Neural progenitor cell (in vitro differentiated cells): ENCODE results near the gene OR52B4.
"Not testable (repeated sequence)": the region's sequence is repeated elsewhere in the genome, so short reads cannot be mapped to it uniquely, and the experiment has no call there.

Experiments used
- EZH2 ChIP-seq: fragments of 200-600 bp; sonication (generic); IDR thresholded peaks from 2 replicates; pipeline ENCODE4 v1.6.1; 2017; ENCODE audit warnings: antibody characterized with exemption, mild to moderate bottlenecking, moderate library complexity
- EZH2phosphoT487 ChIP-seq: fragments of 200-600 bp; sonication (generic); IDR thresholded peaks from 2 replicates; pipeline ENCODE4 v1.6.1; 2017; ENCODE audit warnings: antibody characterized with exemption
- TF ChIP-seq, protein P1 (sequence below): fragments of 200-600 bp; sonication (generic); IDR thresholded peaks from 2 replicates; pipeline ENCODE4 v1.5.1; 2017; ENCODE audit warnings: antibody characterized with exemption, mild to moderate bottlenecking

DNA sequence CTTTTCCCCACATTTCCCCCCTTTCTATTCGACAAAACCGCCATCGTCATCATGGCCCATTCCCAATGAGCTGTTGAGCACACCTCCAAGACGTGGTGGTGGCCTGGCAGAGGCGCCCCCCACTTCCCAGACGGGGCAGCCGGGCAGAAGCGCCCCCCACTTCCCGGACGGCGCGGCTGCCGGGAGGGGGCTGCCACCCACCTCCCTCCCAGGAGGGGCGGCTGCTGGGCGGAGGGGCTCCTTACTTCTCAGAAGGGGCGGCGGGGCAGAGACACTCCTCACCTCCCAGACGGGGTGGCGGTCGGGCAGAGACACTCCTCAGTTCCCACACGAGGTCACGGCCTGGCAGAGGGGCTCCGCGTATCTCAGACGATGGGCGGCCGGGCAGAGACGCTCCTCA is 33.8 kb downstream of the OR52B4 start:
- not testable (repeated sequence) for TF ChIP-seq EZH2, EZH2phosphoT487
- TF ChIP-seq, protein P1, sequence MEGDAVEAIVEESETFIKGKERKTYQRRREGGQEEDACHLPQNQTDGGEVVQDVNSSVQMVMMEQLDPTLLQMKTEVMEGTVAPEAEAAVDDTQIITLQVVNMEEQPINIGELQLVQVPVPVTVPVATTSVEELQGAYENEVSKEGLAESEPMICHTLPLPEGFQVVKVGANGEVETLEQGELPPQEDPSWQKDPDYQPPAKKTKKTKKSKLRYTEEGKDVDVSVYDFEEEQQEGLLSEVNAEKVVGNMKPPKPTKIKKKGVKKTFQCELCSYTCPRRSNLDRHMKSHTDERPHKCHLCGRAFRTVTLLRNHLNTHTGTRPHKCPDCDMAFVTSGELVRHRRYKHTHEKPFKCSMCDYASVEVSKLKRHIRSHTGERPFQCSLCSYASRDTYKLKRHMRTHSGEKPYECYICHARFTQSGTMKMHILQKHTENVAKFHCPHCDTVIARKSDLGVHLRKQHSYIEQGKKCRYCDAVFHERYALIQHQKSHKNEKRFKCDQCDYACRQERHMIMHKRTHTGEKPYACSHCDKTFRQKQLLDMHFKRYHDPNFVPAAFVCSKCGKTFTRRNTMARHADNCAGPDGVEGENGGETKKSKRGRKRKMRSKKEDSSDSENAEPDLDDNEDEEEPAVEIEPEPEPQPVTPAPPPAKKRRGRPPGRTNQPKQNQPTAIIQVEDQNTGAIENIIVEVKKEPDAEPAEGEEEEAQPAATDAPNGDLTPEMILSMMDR = not testable (repeated sequence)
